ENCODE results near the gene TMEM100. TPM values are rescaled to one million over a fixed set of nuclear protein-coding genes. Genes with fewer than 3 reads are reported as not detected.

TMEM100 gene
- polyA plus RNA-seq, 1 donor = 61.9 TPM

GRCh38 chr17:55720919-55721836, 1.5 kb downstream of the TMEM100 start:
- DNase-seq = no peak

- peak; percentile 94 for DNase-seq
Observed at GRCh38 chr17:55717898-55718735, 4.5 kb downstream of the TMEM100 start.

GRCh38 chr17:55717432-55717831, 5.2 kb downstream of the TMEM100 start:
- DNase-seq = no peak

GRCh38 chr17:55710829-55711496, 11.7 kb downstream of the TMEM100 start:
- DNase-seq = no peak

- DNase-seq = no peak
Observed at GRCh38 chr17:55710410-55710809, 12.3 kb downstream of the TMEM100 start.

- DNase-seq = no peak
Observed at GRCh38 chr17:55709984-55710383, 12.7 kb downstream of the TMEM100 start.

GRCh38 chr17:55709440-55709839, 13.2 kb downstream of the TMEM100 start:
- DNase-seq = no peak

- no peak for DNase-seq
Observed at GRCh38 chr17:55708175-55708974, 14.3 kb downstream of the TMEM100 start.

- DNase-seq = no peak
Observed at GRCh38 chr17:55706808-55707773, 15.6 kb downstream of the TMEM100 start.

- DNase-seq = no peak
Observed at GRCh38 chr17:55705847-55706246, 16.8 kb downstream of the TMEM100 start.

GRCh38 chr17:55704401-55704800, 18.3 kb downstream of the TMEM100 start:
- DNase-seq = no peak

GRCh38 chr17:55702150-55702549, 20.5 kb downstream of the TMEM100 start:
- DNase-seq = no peak

- DNase-seq = peak; percentile 71
Observed at GRCh38 chr17:55699181-55699860, 23.3 kb downstream of the TMEM100 start.

- no peak for DNase-seq
Observed at GRCh38 chr17:55694286-55694910, 28.3 kb downstream of the TMEM100 start.

- no peak for DNase-seq
Observed at GRCh38 chr17:55693254-55694216, 29.1 kb downstream of the TMEM100 start.

GRCh38 chr17:55692276-55692675, 30.4 kb downstream of the TMEM100 start:
- no peak for DNase-seq

GRCh38 chr17:55691666-55692065, 31.0 kb downstream of the TMEM100 start:
- no peak for DNase-seq

- no peak for DNase-seq
Observed at GRCh38 chr17:55690105-55690508, 32.6 kb downstream of the TMEM100 start.

Measured in left kidney (tissue), 2 donors.